ENCODE measurements around the gene WDR70. TPM values are rescaled to one million over a fixed set of nuclear protein-coding genes. Genes with fewer than 3 reads are reported as not detected.

The WDR70 gene
- total RNA-seq, 1 experiment from 2014 or later = 40.2 TPM

DNA sequence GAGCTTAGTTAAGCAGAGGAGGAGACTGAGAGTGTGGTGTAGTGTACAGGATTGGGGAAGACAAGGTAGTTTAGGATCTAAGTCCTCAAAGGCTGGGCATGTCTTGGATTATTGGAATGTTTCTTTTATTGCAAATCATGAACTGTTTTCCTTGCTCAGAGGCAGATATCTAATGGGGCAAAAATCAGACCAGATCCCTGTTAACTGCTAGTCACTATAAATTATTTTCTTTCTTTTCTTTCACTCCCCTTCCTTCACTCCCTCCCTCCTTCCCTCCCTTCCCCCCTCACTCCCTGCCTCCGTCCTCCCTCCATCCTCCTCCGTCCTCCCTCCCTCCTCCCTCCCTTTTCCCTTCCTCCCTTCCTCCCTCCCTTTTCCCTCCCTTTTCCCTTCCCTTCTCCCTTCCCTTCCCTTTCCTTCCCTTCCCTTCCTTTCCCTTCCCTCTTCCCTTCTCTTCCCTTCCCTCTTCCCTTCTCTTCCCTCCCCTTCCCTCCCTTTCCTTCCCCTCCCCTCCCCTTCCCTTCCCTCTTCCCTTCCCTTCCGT lies 117.9 kb downstream of the WDR70 start:
- no peak overlapping the region for H3K4me3 ChIP-seq (ENCODE audit: low read depth, low read length)
- ChIA-PET POLR2A (no interaction called here), CTCF (no interaction called here)
- H3K4me1 ChIP-seq = peaks cover 8% of the 10 kb centered on the region; the same call in 1 of the 2 replicates
- Mint-ChIP-seq H3K27me3 (ENCODE audit: insufficient read depth, unreplicated experiment) (no peaks in the 10 kb centered on the region), H3K4me1 (ENCODE audit: low read depth, unreplicated experiment) (no peaks in the 10 kb centered on the region), H3K4me3 (ENCODE audit: unreplicated experiment) (no peak overlapping the region), H3K27ac (ENCODE audit: unreplicated experiment) (no peak overlapping the region), H3K36me3 (ENCODE audit: insufficient read depth, unreplicated experiment) (no peaks in the 10 kb centered on the region), H3K9me3 (ENCODE audit: unreplicated experiment) (no peaks in the 10 kb centered on the region)
- no TSS peak for BruUV-seq (replicated peaks)
- no peaks in the 10 kb centered on the region for H3K9me3 ChIP-seq
- no peaks in the 10 kb centered on the region for H3K36me3 ChIP-seq (ENCODE audit: control insufficient read depth, insufficient read depth, low read length)
- H3K27me3 ChIP-seq (replicated peaks; ENCODE audit: control insufficient read depth, insufficient read depth, low read length) = no peaks in the 10 kb centered on the region
- intact Hi-C loops (cut with micrococcal nuclease; ENCODE audit: unreplicated experiment) = no loop called here
- DNase-seq = no peak
- TF ChIP-seq, protein P1, sequence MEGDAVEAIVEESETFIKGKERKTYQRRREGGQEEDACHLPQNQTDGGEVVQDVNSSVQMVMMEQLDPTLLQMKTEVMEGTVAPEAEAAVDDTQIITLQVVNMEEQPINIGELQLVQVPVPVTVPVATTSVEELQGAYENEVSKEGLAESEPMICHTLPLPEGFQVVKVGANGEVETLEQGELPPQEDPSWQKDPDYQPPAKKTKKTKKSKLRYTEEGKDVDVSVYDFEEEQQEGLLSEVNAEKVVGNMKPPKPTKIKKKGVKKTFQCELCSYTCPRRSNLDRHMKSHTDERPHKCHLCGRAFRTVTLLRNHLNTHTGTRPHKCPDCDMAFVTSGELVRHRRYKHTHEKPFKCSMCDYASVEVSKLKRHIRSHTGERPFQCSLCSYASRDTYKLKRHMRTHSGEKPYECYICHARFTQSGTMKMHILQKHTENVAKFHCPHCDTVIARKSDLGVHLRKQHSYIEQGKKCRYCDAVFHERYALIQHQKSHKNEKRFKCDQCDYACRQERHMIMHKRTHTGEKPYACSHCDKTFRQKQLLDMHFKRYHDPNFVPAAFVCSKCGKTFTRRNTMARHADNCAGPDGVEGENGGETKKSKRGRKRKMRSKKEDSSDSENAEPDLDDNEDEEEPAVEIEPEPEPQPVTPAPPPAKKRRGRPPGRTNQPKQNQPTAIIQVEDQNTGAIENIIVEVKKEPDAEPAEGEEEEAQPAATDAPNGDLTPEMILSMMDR (IDR thresholded peaks at IDR 0.05; ENCODE audit: insufficient read depth in 1 of 2, low read depth in 1 of 2, low read length in 1 of 2, severe bottlenecking in 1 of 2, unreplicated experiment in 1 of 2) = no peak

- Mint-ChIP-seq H3K9me3 (ENCODE audit: unreplicated experiment) (no peaks in the 10 kb centered on the region), H3K4me3 (ENCODE audit: unreplicated experiment) (no peak overlapping the region), H3K4me1 (ENCODE audit: low read depth, unreplicated experiment) (no peaks in the 10 kb centered on the region), H3K36me3 (ENCODE audit: insufficient read depth, unreplicated experiment) (no peaks in the 10 kb centered on the region), H3K27ac (ENCODE audit: unreplicated experiment) (no peak overlapping the region), H3K27me3 (ENCODE audit: insufficient read depth, unreplicated experiment) (no peaks in the 10 kb centered on the region)
- CTCF ChIA-PET = no interaction called here
- no peak for DNase-seq
- POLR2A ChIA-PET = no interaction called here
- Histone ChIP-seq H3K9me3 (no peaks in the 10 kb centered on the region), H3K27me3 (replicated peaks; ENCODE audit: control insufficient read depth, insufficient read depth, low read length) (no peaks in the 10 kb centered on the region), H3K4me1 (no peaks in the 10 kb centered on the region), H3K4me3 (ENCODE audit: low read depth, low read length) (no peak overlapping the region), H3K36me3 (ENCODE audit: control insufficient read depth, insufficient read depth, low read length) (no peaks in the 10 kb centered on the region)
- TF ChIP-seq, protein P1 (IDR thresholded peaks at IDR 0.05; ENCODE audit: insufficient read depth in 1 of 2, low read depth in 1 of 2, low read length in 1 of 2, severe bottlenecking in 1 of 2, unreplicated experiment in 1 of 2) = no peak
- intact Hi-C loops (cut with micrococcal nuclease; ENCODE audit: unreplicated experiment) = no loop called here
- BruUV-seq (replicated peaks) = no TSS peak
These were observed 122.0 kb downstream of the WDR70 start for GRCh38 chr5:37501152-37501551.

DNA sequence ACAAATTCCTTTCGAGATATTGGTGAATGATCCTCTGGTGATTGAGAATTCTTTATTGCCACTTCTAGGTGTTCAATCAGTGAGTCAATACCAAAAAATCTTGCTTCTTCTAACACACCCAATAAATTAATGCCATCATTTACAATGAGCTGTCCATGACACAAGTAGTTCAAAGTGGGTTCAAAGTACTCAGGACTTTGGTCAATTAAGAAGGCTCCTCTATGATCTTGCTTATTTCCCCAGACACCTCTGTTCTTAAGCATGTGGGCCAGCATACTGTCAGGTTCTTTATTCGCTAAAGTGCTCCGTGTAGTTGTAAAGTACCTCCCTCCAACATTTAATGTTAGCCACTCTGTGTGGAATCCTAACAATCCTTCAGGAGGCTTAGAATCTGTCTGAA lies 127.1 kb downstream of the WDR70 start:
- H3K4me3 Mint-ChIP-seq (ENCODE audit: unreplicated experiment) = no peak overlapping the region
- no peaks in the 10 kb centered on the region for H3K4me1 ChIP-seq
- no peak overlapping the region for H3K27ac Mint-ChIP-seq (ENCODE audit: unreplicated experiment)
- intact Hi-C loops (cut with micrococcal nuclease; ENCODE audit: unreplicated experiment) = no loop called here
- no peaks in the 10 kb centered on the region for H3K36me3 ChIP-seq (ENCODE audit: control insufficient read depth, insufficient read depth, low read length)
- no peaks in the 10 kb centered on the region for H3K9me3 Mint-ChIP-seq (ENCODE audit: unreplicated experiment)
- no peaks in the 10 kb centered on the region for H3K4me1 Mint-ChIP-seq (ENCODE audit: low read depth, unreplicated experiment)
- TF ChIP-seq, protein P1 (IDR thresholded peaks at IDR 0.05; ENCODE audit: insufficient read depth in 1 of 2, low read depth in 1 of 2, low read length in 1 of 2, severe bottlenecking in 1 of 2, unreplicated experiment in 1 of 2) = no peak
- no peaks in the 10 kb centered on the region for H3K27me3 ChIP-seq (replicated peaks; ENCODE audit: control insufficient read depth, insufficient read depth, low read length)
- H3K4me3 ChIP-seq (ENCODE audit: low read depth, low read length) = no peak overlapping the region
- no peak for DNase-seq
- H3K36me3 Mint-ChIP-seq (ENCODE audit: insufficient read depth, unreplicated experiment) = no peaks in the 10 kb centered on the region
- ChIA-PET POLR2A (no interaction called here), CTCF (no interaction called here)
- no peaks in the 10 kb centered on the region for H3K9me3 ChIP-seq
- BruUV-seq (replicated peaks) = no TSS peak
- H3K27me3 Mint-ChIP-seq (ENCODE audit: insufficient read depth, unreplicated experiment) = no peaks in the 10 kb centered on the region
